Hindlimb muscle (tissue), 1 donor: ENCODE measurements around the gene ABCA12. TPM values are rescaled to one million over a fixed set of nuclear protein-coding genes. Genes with fewer than 3 reads are reported as not detected.
A peak's percentile ranks its signal among the peaks of the same experiment; 100 is the strongest.

Experiments
- DNase-seq: peaks from one replicate; pipeline ENCODE4 v3.0.0-alpha.2; 2013
- polyA plus RNA-seq: library from polyadenylated mRNA; unstranded; fragments of 120-200 nt; gene quantifications from one replicate; pipeline ENCODE4 v1.2.1, GENCODE V29; 2013; ENCODE audit not compliant: insufficient read length

Gene ABCA12
- polyA plus RNA-seq, 1 donor, result 0.14 TPM

- no peak for DNase-seq
These were observed 191.5 kb downstream of the ABCA12 start for GRCh38 chr2:214946949-214947348.

GRCh38 chr2:214934006-214934405, 204.4 kb downstream of the ABCA12 start:
- DNase-seq, result no peak

GRCh38 chr2:214904634-214905033, 233.8 kb downstream of the ABCA12 start:
- no peak for DNase-seq

GRCh38 chr2:214904176-214904575, 234.2 kb downstream of the ABCA12 start:
- DNase-seq, result no peak

- no peak for DNase-seq
These were observed 236.1 kb downstream of the ABCA12 start for GRCh38 chr2:214902286-214902685.

- DNase-seq, result no peak
These were observed 238.7 kb downstream of the ABCA12 start for GRCh38 chr2:214899751-214900150.

- no peak for DNase-seq
These were observed 242.2 kb downstream of the ABCA12 start for GRCh38 chr2:214896274-214896673.

- no peak for DNase-seq
These were observed 243.0 kb downstream of the ABCA12 start for GRCh38 chr2:214895469-214895868.

GRCh38 chr2:214889301-214889700, 249.1 kb downstream of the ABCA12 start:
- DNase-seq, result no peak

- peak; percentile 49 for DNase-seq
These were observed 256.7 kb downstream of the ABCA12 start for GRCh38 chr2:214881647-214882202.

Other genes starting within 250 kb of the ABCA12 start
- 50.8 TPM for gene ATIC, start 173.4 kb upstream of the ABCA12 start, polyA plus RNA-seq